ENCODE data around the gene MAML2. TPM values are rescaled to one million over a fixed set of nuclear protein-coding genes. Genes with fewer than 3 reads are reported as not detected.

MAML2 gene
- total and polyA plus RNA-seq, 9 of the 15 experiments (the other 6 are each of a cell fraction or from before 2014, with no cell fraction given): 0.79 to 6.8 (median 4.8) TPM

DNA sequence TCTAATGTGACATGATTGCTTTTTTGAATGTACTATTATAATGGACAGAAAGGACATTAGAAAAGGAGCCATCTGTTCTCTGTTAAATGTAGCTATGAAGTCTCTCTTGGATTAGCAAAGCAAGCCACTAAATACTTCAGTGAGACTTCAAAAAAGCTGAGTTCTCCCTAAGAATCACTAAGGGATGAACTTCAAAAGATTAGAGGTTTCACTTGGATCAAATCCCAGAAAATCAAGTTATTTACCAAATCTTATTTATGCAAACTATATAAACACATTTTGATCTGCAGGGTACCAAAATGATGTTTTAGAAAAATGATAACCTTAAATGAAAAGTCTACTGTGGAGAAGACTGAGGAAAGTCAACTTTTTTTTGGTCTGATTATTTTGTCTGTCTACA is 337.0 kb downstream of the MAML2 start:
- H3K27me3 ChIP-seq (ENCODE audit: control insufficient read depth in 2 of 2, insufficient read depth in 2 of 2, low read length in 2 of 2): no peaks in the 10 kb centered on the region
- TF ChIP-seq RBM22 (IDR thresholded peaks at IDR 0.05; ENCODE audit: low read depth, low read length, poor library complexity, severe bottlenecking): no peak
- no peak for TF ChIP-seq ZNF217 (CRISPR knock-in tag; IDR thresholded peaks at IDR 0.05)
- TF ChIP-seq, protein P1, sequence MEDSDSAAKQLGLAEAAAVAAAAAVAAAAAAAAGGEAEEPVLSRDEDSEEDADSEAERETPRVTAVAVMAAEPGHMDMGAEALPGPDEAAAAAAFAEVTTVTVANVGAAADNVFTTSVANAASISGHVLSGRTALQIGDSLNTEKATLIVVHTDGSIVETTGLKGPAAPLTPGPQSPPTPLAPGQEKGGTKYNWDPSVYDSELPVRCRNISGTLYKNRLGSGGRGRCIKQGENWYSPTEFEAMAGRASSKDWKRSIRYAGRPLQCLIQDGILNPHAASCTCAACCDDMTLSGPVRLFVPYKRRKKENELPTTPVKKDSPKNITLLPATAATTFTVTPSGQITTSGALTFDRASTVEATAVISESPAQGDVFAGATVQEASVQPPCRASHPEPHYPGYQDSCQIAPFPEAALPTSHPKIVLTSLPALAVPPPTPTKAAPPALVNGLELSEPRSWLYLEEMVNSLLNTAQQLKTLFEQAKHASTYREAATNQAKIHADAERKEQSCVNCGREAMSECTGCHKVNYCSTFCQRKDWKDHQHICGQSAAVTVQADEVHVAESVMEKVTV (CRISPR knock-in tag; IDR thresholded peaks at IDR 0.05): no peak
- no peak for TF ChIP-seq TAF7 (tag; IDR thresholded peaks at IDR 0.05)
- no peak for TF ChIP-seq RBM34 (IDR thresholded peaks at IDR 0.05; ENCODE audit: borderline replicate concordance, insufficient read depth, low read length)
- no peak for TF ChIP-seq ELF1 (tag; IDR thresholded peaks at IDR 0.05)
- TF ChIP-seq ZNF586 (CRISPR knock-in tag; conservative IDR thresholded peaks at IDR 0.05): no peak
- no peak for TF ChIP-seq ZNF384 (IDR thresholded peaks at IDR 0.05; ENCODE audit: low read depth, low read length)
- TF ChIP-seq KLF16 (IDR thresholded peaks at IDR 0.05): no peak
- TF ChIP-seq ZNF140 (CRISPR knock-in tag; IDR thresholded peaks at IDR 0.05): no peak
- TF ChIP-seq, protein P2, sequence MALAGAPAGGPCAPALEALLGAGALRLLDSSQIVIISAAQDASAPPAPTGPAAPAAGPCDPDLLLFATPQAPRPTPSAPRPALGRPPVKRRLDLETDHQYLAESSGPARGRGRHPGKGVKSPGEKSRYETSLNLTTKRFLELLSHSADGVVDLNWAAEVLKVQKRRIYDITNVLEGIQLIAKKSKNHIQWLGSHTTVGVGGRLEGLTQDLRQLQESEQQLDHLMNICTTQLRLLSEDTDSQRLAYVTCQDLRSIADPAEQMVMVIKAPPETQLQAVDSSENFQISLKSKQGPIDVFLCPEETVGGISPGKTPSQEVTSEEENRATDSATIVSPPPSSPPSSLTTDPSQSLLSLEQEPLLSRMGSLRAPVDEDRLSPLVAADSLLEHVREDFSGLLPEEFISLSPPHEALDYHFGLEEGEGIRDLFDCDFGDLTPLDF (CRISPR knock-in tag; IDR thresholded peaks at IDR 0.05): no peak
- ATAC-seq (no peak), FAIRE-seq (no peak), DNase-seq (ENCODE audit: extremely low read depth in 1 of 4, low spot score in 3 of 4) (no peak)
- no peak overlapping the region for H2AFZ ChIP-seq (ENCODE audit: low read depth, low read length)
- H3K36me3 ChIP-seq (ENCODE audit: control insufficient read depth, insufficient read depth, low read length): no peaks in the 10 kb centered on the region
- in situ Hi-C loops (cut with MboI): no loop called here
- no peaks in the 10 kb centered on the region for H4K20me1 ChIP-seq (replicated peaks; ENCODE audit: control insufficient read depth, insufficient read depth, low read length)
- H3K9ac ChIP-seq (ENCODE audit: insufficient read depth in 1 of 2, low read depth in 2 of 2, low read length in 2 of 2): no peak overlapping the region
- POLR2A ChIA-PET: no interaction called here
- intact Hi-C loops (cut with micrococcal nuclease): no loop called here
- H3K4me2 ChIP-seq (ENCODE audit: insufficient read depth, low read length): no peak overlapping the region
- no peaks in the 10 kb centered on the region for H3K9me3 ChIP-seq (replicated peaks; ENCODE audit: control insufficient read depth, insufficient read depth, low read depth, low read length)
- H3K9me1 ChIP-seq (ENCODE audit: control insufficient read depth, insufficient read depth, low read length): no peaks in the 10 kb centered on the region
- no peaks in the 10 kb centered on the region for H3K4me1 ChIP-seq (replicated peaks in 1 of 2; ENCODE audit: control insufficient read depth in 2 of 2, insufficient read depth in 2 of 2, low read length in 2 of 2)
- no peaks in the 10 kb centered on the region for H3K79me2 ChIP-seq (ENCODE audit: control insufficient read depth, insufficient read depth, low read length)
- BruUV-seq (replicated peaks): no TSS peak
- no peak overlapping the region for H3K4me3 ChIP-seq
- H3K27ac ChIP-seq (ENCODE audit: extremely low read depth, low read depth, low read length): no peak overlapping the region
- CTCF ChIA-PET (ENCODE audit: low intra/inter-chr PET ratio): no interaction called here

Data from K562 (cell line).